HCT116 (cell line): ENCODE data around the gene HOXD9.

ENCODE experiments used
- JUND ChIP-seq: IDR thresholded peaks from 2 replicates; pipeline ENCODE4 v1.6.1; 2012
- POLR2AphosphoS5 ChIP-seq: IDR thresholded peaks from 2 replicates; pipeline ENCODE4 v1.6.1; 2011; ENCODE audit warnings: mild to moderate bottlenecking, low read depth, low read length, moderate library complexity
- SIN3A ChIP-seq: IDR thresholded peaks from 2 replicates; pipeline ENCODE4 v1.6.1; 2012; ENCODE audit warnings: low read depth
- SP1 ChIP-seq: IDR thresholded peaks from 2 replicates; pipeline ENCODE4 v1.6.1; 2012; ENCODE audit warnings: low read depth
- SRF ChIP-seq: IDR thresholded peaks from 2 replicates; pipeline ENCODE4 v1.6.1; 2012; ENCODE audit warnings: low read depth
- ZNF274 ChIP-seq: fragments of 200-500 bp; sonication (Bioruptor generic); IDR thresholded peaks from 2 replicates; pipeline ENCODE4 v1.6.1; 2014; ENCODE audit warnings: mild to moderate bottlenecking, low read depth, low read length, inconsistent platforms
- TF ChIP-seq, protein P1 (sequence below): IDR thresholded peaks from 2 replicates; pipeline ENCODE4 v1.6.1; 2012; ENCODE audit warnings: low read depth
- TF ChIP-seq, protein P2 (sequence below), 3 experiments: fragments of 200-600 bp in 1 of 3; sonication (generic) in 1 of 3; IDR thresholded peaks in 2 of 3; conservative IDR thresholded peaks in 1 of 3; 2 replicates each; pipeline ENCODE4 v1.5.1; 2012 to 2017; ENCODE audit warnings: low read depth in 2 of 3, low read length in 2 of 3, antibody characterized with exemption in 1 of 3, borderline replicate concordance in 1 of 3, control low read depth in 1 of 3, mild to moderate bottlenecking in 1 of 3, mixed read lengths in 1 of 3, mixed run types in 1 of 3, moderate library complexity in 1 of 3; ENCODE audit not compliant: insufficient read depth in 1 of 3
- TF ChIP-seq, protein P3 (sequence below): IDR thresholded peaks from 2 replicates; pipeline ENCODE4 v1.6.1; 2012

DNA sequence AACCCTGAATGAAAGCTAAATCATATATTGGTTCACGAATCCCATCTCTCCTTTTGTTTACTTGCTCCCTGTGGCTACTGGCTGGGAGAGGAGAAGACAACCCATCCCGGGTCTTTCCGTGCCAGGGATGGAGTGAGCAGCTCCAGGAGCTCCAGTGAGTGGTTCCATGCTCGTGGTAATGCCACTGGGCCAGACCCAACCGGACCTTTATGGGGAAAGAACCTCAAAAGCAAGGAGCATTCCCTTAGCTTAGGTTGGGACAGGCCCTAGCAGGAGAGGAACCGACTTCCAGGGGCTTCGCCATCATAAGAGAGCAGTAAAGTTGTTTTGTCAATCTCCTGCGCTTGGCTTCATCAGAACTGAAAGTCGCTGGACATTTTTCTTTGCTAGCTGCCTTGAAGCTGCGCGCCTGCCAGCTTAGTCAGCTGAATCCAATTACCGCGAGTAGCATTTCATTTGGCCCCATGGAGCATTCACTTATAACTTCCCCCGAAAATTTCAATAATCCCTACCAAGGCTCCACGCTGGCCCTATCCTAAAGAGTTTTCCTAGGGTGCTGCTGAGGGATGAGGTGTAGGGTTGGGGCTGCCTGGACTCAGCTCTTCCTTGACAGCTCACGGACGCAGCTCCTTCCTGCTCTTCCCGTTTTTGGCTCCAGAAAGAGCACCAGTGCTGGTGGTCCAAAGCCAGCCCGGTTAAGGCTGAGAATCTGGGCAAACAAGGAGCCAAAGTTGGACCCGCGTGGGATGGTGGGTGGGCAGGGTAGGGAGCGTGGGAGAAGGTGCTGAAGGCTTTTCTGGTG, 39.5 kb downstream of the HOXD9 start:
- no peak for TF ChIP-seq SIN3A
- TF ChIP-seq, protein P1, sequence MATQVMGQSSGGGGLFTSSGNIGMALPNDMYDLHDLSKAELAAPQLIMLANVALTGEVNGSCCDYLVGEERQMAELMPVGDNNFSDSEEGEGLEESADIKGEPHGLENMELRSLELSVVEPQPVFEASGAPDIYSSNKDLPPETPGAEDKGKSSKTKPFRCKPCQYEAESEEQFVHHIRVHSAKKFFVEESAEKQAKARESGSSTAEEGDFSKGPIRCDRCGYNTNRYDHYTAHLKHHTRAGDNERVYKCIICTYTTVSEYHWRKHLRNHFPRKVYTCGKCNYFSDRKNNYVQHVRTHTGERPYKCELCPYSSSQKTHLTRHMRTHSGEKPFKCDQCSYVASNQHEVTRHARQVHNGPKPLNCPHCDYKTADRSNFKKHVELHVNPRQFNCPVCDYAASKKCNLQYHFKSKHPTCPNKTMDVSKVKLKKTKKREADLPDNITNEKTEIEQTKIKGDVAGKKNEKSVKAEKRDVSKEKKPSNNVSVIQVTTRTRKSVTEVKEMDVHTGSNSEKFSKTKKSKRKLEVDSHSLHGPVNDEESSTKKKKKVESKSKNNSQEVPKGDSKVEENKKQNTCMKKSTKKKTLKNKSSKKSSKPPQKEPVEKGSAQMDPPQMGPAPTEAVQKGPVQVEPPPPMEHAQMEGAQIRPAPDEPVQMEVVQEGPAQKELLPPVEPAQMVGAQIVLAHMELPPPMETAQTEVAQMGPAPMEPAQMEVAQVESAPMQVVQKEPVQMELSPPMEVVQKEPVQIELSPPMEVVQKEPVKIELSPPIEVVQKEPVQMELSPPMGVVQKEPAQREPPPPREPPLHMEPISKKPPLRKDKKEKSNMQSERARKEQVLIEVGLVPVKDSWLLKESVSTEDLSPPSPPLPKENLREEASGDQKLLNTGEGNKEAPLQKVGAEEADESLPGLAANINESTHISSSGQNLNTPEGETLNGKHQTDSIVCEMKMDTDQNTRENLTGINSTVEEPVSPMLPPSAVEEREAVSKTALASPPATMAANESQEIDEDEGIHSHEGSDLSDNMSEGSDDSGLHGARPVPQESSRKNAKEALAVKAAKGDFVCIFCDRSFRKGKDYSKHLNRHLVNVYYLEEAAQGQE = no peak
- TF ChIP-seq, protein P2, sequence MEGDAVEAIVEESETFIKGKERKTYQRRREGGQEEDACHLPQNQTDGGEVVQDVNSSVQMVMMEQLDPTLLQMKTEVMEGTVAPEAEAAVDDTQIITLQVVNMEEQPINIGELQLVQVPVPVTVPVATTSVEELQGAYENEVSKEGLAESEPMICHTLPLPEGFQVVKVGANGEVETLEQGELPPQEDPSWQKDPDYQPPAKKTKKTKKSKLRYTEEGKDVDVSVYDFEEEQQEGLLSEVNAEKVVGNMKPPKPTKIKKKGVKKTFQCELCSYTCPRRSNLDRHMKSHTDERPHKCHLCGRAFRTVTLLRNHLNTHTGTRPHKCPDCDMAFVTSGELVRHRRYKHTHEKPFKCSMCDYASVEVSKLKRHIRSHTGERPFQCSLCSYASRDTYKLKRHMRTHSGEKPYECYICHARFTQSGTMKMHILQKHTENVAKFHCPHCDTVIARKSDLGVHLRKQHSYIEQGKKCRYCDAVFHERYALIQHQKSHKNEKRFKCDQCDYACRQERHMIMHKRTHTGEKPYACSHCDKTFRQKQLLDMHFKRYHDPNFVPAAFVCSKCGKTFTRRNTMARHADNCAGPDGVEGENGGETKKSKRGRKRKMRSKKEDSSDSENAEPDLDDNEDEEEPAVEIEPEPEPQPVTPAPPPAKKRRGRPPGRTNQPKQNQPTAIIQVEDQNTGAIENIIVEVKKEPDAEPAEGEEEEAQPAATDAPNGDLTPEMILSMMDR (IDR thresholded peaks at IDR 0.05 in 2 of 3, conservative IDR thresholded peaks at IDR 0.05 in 1 of 3; ENCODE audit: borderline replicate concordance in 1 of 3, insufficient read depth in 1 of 3, low read depth in 2 of 3, low read length in 2 of 3) = no peak
- TF ChIP-seq ZNF274 = no peak
- TF ChIP-seq, protein P3, sequence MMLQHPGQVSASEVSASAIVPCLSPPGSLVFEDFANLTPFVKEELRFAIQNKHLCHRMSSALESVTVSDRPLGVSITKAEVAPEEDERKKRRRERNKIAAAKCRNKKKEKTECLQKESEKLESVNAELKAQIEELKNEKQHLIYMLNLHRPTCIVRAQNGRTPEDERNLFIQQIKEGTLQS = no peak
- no peak for TF ChIP-seq JUND
- TF ChIP-seq POLR2AphosphoS5 = no peak
- TF ChIP-seq SRF = no peak
- TF ChIP-seq SP1 = no peak
